ENCODE results near the gene TP53I11.
A peak's percentile ranks its signal among the peaks of the same experiment; 100 is the strongest.

TP53I11 gene

GRCh38 chr11:44950625-44951476, at the start of gene TP53I11:
TP53I11 (minus strand) TSS chr11:44950883; CDS start chr11:44938335, 12,548 bp downstream.
- DNase-seq, result peak in 24 of 56 donors; percentile 7 to 63 (median 19)

GRCh38 chr11:44999068-44999467, 48.4 kb upstream of the TP53I11 start:
- DNase-seq, result no peak

GRCh38 chr11:44998051-44998450, 47.4 kb upstream of the TP53I11 start:
- DNase-seq, result no peak

GRCh38 chr11:44997566-44997965, 46.9 kb upstream of the TP53I11 start:
- no peak for DNase-seq

GRCh38 chr11:44994753-44995152, 44.1 kb upstream of the TP53I11 start:
- no peak for DNase-seq

GRCh38 chr11:44993971-44994704, 43.5 kb upstream of the TP53I11 start:
- DNase-seq, result no peak

GRCh38 chr11:44992774-44993173, 42.1 kb upstream of the TP53I11 start:
- DNase-seq, result no peak

GRCh38 chr11:44992181-44992582, 41.5 kb upstream of the TP53I11 start:
- DNase-seq, result no peak

GRCh38 chr11:44990665-44991064, 40.0 kb upstream of the TP53I11 start:
- no peak for DNase-seq

GRCh38 chr11:44989831-44990566, 39.3 kb upstream of the TP53I11 start:
- DNase-seq, result peak in 1 of 56 donors; percentile 5

GRCh38 chr11:44988981-44989635, 38.4 kb upstream of the TP53I11 start:
- no peak for DNase-seq

- DNase-seq, result no peak
Observed at GRCh38 chr11:44988111-44988510, 37.4 kb upstream of the TP53I11 start.

- no peak for DNase-seq
Observed at GRCh38 chr11:44987506-44987905, 36.8 kb upstream of the TP53I11 start.

GRCh38 chr11:44986315-44986714, 35.6 kb upstream of the TP53I11 start:
- DNase-seq, result no peak

GRCh38 chr11:44985721-44986120, 35.0 kb upstream of the TP53I11 start:
- DNase-seq, result no peak

- DNase-seq, result no peak
Observed at GRCh38 chr11:44983786-44984185, 33.1 kb upstream of the TP53I11 start.

GRCh38 chr11:44982496-44983062, 31.9 kb upstream of the TP53I11 start:
- no peak for DNase-seq

GRCh38 chr11:44980533-44981427, 30.1 kb upstream of the TP53I11 start:
- DNase-seq, result no peak

GRCh38 chr11:44979543-44980399, 29.1 kb upstream of the TP53I11 start:
- DNase-seq, result no peak

Measured in nucleus accumbens (tissue), 56 donors.